Effector memory CD4-positive, alpha-beta T cell (primary cell): ENCODE data around the gene KCND2.
"Not testable (repeated sequence)": the region's sequence is repeated elsewhere in the genome, so short reads cannot be mapped to it uniquely, and the experiment has no call there.

Experiments used
- DNase-seq, 3 donors: peaks; one replicate each; pipeline ENCODE4 v3.0.0-alpha.2; 2020
- H3K27ac ChIP-seq: 2 replicates; pipeline ENCODE4 v1.7.0; 2013; ENCODE audit warnings: mild to moderate bottlenecking, low read length, moderate library complexity; ENCODE audit not compliant: insufficient read depth, poor library complexity, severe bottlenecking
- H3K27me3 ChIP-seq: replicated peaks from 2 replicates; pipeline ENCODE4 v1.7.0; 2013; ENCODE audit warnings: mild to moderate bottlenecking, low read length; ENCODE audit not compliant: insufficient read depth, control insufficient read depth, poor library complexity, severe bottlenecking
- H3K36me3 ChIP-seq: 2 replicates; pipeline ENCODE4 v1.7.0; 2013; ENCODE audit warnings: mild to moderate bottlenecking, low read length, moderate library complexity; ENCODE audit not compliant: control insufficient read depth, insufficient read depth
- H3K4me1 ChIP-seq: 2 replicates; pipeline ENCODE4 v1.7.0; 2013; ENCODE audit warnings: low read length, mild to moderate bottlenecking; ENCODE audit not compliant: control insufficient read depth, insufficient read depth, poor library complexity, severe bottlenecking
- H3K4me3 ChIP-seq: 2 replicates; pipeline ENCODE4 v1.7.0; 2013; ENCODE audit warnings: low read length, low read depth, mild to moderate bottlenecking; ENCODE audit not compliant: insufficient read depth, poor library complexity, severe bottlenecking
- H3K9me3 ChIP-seq: 2 replicates; pipeline ENCODE4 v1.7.0; 2013; ENCODE audit warnings: mild to moderate bottlenecking, low read length, moderate library complexity; ENCODE audit not compliant: control insufficient read depth
- total RNA-seq, 3 donors: gene quantifications; one replicate each; lab custom pipeline; 2026; lab: John Stamatoyannopoulos, UW

KCND2 gene
- total RNA-seq: 0 to 0.09 (median 0) reads per million in 3 donors

DNA sequence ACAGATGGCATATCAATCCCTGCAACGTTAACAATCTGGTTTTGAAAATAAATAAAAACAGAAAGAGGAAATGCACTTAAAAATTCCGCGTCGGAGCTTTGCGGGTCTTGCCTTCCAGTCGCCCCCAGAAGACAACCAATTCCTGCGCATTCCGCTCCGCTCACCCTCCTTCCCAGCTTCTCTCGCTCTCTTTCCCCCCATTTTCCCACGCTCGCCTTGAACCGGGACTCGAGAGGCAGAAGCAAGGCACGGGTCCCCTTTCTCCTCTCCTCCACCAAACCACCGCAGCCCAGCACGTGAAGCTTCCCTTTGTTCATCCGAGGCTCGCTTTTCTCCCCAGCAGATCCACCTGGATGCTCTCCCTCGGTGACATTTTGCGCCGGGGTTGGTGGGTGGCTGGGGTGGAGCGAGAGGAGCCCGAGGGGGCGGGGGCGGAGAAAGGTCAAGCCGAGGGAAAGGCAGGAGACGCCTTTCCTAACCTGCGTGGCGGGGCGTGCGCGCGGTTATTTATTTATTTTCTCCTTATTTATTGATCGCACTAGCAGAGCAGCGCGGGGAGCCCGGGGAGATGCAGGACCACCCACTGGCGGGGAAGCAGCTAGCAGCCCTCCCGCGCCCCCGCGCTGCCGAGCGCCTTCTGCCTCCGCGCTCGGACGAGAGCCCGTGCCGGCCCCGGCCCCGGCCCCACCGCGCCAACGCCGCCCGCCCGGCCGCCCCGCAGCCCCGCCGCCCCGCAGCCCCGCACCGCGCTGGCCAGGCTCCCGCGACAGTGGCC lies at the start of gene KCND2:
Gene KCND2, plus strand, starts transcription at position 475 of the 775 bp plus-strand sequence.
- no peak for DNase-seq
- no peak within 1 kb of the TSS for H3K27ac ChIP-seq
- H3K4me1 ChIP-seq: no peaks in the 10 kb centered on the region
- no peaks in the 10 kb centered on the region for H3K36me3 ChIP-seq
- H3K27me3 ChIP-seq: no peaks in the 10 kb centered on the region
- no peak within 1 kb of the TSS for H3K4me3 ChIP-seq
- H3K9me3 ChIP-seq: no peaks in the 10 kb centered on the region

DNA sequence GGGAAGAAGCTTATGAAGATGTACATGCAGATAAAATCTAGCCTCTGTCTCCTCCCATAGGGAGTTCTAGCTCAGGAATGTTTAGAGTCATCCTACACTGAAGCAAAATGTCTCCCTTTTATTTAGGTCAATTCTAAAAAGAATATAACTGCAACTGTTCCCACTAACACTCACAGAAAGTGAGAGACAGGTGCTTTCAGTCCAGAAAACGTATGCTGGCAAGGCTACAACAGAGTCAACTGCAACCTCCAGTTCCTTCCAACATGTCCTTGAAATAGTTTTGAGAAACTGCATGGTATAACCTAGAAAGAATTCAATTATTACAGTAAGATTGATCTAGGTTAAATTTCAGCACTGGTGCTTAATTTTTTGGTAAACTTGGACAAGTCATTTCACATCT lies 46.8 kb upstream of the KCND2 start:
- Histone ChIP-seq H3K36me3 (no peaks in the 10 kb centered on the region), H3K4me3 (no peak overlapping the region), H3K9me3 (no peaks in the 10 kb centered on the region), H3K27me3 (no peaks in the 10 kb centered on the region), H3K27ac (no peak overlapping the region), H3K4me1 (no peaks in the 10 kb centered on the region)
- DNase-seq: no peak

DNA sequence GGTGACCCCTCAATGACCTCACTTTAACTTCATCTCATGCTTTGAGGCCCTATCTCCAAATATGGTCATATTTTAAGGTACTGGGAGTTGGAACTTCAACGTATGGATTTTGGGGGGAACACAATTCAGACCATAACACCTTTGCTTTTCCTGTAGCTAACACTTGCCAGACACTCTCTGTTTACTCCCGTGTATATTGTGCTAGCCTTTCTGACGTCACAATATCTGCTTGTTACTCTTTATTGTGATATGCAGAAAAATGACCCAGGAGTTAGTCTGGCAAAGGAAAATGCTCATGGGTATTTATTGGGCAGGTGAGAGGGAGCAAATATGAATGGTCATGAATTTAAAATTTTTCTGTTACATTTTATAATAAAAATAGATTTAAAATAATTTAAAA lies 45.7 kb upstream of the KCND2 start:
- no peaks in the 10 kb centered on the region for H3K4me1 ChIP-seq
- H3K36me3 ChIP-seq: no peaks in the 10 kb centered on the region
- no peak overlapping the region for H3K27ac ChIP-seq
- no peak overlapping the region for H3K4me3 ChIP-seq
- no peak for DNase-seq
- H3K9me3 ChIP-seq: no peaks in the 10 kb centered on the region
- H3K27me3 ChIP-seq: no peaks in the 10 kb centered on the region

DNA sequence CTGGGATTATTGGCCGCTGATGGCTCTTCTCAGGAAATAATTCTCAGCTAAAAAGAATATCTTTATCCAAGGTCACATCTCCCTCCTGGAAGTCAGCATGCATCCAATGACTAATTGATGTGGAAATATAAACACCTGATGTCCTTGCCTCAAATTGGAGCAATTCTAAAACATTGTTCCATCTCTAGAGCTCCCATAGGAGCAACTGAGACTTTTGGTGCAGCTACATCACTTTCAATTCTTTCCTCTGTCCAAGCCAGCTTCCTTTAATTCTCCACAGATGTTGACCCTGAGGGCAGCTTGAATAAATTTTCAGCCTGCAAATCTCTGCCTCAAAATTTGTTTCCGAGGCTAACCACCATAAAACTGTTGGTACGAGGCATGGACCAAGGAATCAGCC lies 43.9 kb upstream of the KCND2 start:
- Histone ChIP-seq H3K27ac (no peak overlapping the region), H3K36me3 (no peaks in the 10 kb centered on the region), H3K27me3 (no peaks in the 10 kb centered on the region), H3K4me3 (no peak overlapping the region), H3K9me3 (no peaks in the 10 kb centered on the region), H3K4me1 (no peaks in the 10 kb centered on the region)
- DNase-seq: no peak

DNA sequence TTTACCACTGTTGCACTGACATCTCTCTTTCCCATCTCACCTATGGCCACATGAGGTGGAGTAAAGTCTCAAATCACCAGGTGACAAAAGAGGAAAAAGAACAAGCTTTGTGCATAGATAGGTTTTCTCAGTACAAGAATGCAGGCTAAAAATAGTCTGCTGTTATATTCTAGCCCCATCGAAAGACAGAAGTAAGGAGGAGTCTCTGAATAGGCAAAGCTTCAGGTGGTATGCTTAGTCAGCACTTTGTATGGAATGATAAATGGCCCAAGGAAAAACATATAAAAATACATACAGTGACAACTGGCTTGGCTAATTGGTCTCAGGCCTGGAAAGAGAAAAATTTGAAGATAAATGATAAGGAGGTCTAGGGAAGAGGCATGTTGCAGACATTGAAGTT lies 39.6 kb upstream of the KCND2 start:
- Histone ChIP-seq H3K9me3 (no peaks in the 10 kb centered on the region), H3K27ac (no peak overlapping the region), H3K4me3 (no peak overlapping the region), H3K27me3 (no peaks in the 10 kb centered on the region), H3K36me3 (no peaks in the 10 kb centered on the region), H3K4me1 (no peaks in the 10 kb centered on the region)
- DNase-seq: no peak

DNA sequence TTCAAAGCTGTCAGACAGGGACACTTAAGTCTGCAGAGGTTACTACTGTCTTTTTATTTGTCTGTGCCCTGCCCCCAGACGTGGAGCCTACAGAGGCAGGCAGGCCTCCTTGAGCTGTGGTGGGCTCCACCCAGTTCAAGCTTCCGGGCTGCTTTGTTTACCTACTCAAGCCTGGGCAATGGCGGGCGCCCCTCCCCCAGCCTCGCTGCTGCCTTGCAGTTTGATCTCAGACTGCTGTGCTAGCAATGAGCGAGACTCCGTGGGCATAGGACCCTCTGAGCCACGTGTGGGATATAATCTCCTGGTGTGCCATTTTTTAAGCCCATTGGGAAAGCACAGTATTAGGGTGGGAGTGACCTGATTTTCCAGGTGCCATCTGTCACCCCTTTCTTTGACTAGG lies 32.6 kb upstream of the KCND2 start:
- H3K4me3 ChIP-seq, H3K4me1 ChIP-seq, H3K9me3 ChIP-seq, H3K27ac ChIP-seq, H3K27me3 ChIP-seq, DNase-seq, H3K36me3 ChIP-seq: not testable (repeated sequence)

DNA sequence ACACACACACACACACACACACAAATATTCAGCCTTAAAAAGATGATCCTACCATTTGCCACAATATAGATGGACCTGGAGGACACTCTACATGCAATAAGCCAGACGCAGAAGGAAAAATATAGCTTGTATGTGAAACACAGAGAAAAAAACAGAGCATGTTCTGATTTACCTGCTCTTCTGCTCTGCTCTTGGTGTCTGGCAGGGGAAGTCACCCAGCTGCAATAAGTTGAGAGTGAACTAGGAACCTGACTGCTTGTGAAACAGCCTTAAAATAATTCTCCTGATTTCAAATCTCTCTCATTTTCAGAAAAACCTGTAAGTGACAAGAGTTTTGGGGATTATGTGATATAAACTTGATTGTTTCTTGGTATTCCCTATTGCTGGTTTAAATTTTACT lies 31.0 kb upstream of the KCND2 start:
- DNase-seq: no peak
- Histone ChIP-seq H3K36me3 (no peaks in the 10 kb centered on the region), H3K27me3 (no peaks in the 10 kb centered on the region), H3K27ac (no peak overlapping the region), H3K4me1 (no peaks in the 10 kb centered on the region), H3K4me3 (no peak overlapping the region), H3K9me3 (no peaks in the 10 kb centered on the region)

DNA sequence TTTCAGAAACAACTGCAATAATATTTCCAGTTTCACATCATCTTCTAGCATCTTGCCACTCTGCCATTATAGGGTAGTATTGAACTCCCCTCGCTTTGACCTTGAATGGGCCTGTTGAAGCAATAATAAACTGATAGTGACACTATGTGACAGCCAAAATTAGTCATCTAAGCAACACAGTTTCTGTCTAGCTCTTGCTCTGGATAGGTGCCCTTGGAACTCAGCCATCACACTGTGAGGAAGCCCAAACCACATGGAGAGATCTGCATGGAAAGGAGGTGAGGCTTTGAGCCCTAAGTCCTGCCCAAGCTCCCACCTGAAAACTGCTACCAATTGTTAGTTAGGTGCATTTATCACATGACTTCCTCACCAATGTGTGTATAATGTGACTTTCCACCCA lies 18.1 kb upstream of the KCND2 start:
- no peaks in the 10 kb centered on the region for H3K4me1 ChIP-seq
- H3K4me3 ChIP-seq: no peak overlapping the region
- H3K9me3 ChIP-seq: no peaks in the 10 kb centered on the region
- no peak for DNase-seq
- no peaks in the 10 kb centered on the region for H3K36me3 ChIP-seq
- H3K27ac ChIP-seq: no peak overlapping the region
- no peaks in the 10 kb centered on the region for H3K27me3 ChIP-seq

DNA sequence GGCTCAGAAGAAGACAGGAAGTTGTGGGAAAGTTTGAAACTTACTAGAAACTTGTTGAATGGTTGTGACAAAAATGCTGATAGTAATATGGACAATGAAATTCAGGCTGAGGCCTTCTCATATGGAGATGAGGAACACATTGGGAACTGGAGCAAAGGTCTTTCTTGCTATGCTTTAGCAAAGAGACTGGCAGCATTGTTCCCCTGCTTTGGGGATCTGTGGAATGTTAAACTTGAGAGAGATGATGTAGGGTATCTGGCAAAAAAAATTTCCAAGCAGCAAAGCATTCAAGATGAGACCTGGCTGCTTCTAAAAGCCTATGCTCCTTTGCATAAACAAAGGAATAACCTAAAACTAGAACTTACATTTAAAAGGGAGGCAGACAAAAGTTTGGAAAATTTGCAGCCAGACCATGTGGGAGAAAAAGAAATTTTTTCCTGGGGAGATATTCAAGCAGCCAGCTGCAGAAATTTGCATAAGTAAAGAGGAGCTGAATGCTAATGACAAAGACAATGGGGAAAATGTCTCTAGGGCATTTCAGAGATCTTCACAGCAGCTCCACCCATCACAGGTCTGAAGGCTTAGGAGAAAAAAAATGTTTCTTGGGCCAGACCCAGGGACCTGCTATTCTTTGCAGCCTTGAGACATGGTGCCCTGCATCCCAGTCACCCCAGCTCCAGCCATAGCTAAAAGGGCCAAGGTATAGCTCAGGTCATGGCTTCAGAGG lies 16.5 kb upstream of the KCND2 start:
- Histone ChIP-seq H3K27ac (no peak overlapping the region), H3K9me3 (no peaks in the 10 kb centered on the region), H3K4me1 (no peaks in the 10 kb centered on the region), H3K27me3 (no peaks in the 10 kb centered on the region), H3K4me3 (no peak overlapping the region), H3K36me3 (no peaks in the 10 kb centered on the region)
- DNase-seq: no peak

DNA sequence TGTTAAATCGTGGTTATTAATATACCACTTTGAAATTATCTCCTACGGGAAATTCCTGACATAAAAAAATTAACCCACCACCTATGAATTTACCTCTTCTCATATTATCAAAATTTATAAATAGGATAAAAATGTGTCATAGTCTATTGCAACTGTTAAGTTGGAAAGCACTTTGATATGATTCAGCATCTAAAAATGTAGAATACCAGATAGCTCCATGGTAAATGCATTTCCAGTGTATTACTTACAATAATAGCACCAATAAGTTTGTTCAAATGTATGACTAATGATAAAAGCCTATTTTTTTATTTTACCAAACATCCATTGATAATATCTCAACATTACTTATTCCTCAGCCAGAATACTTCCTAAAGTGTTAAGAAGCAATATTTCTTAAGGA lies 13.6 kb upstream of the KCND2 start:
- Histone ChIP-seq H3K36me3 (no peaks in the 10 kb centered on the region), H3K9me3 (no peaks in the 10 kb centered on the region), H3K27ac (no peak overlapping the region), H3K27me3 (no peaks in the 10 kb centered on the region), H3K4me1 (no peaks in the 10 kb centered on the region), H3K4me3 (no peak overlapping the region)
- no peak for DNase-seq
